ENCODE results near the gene LRRC4C.
A peak's percentile ranks its signal among the peaks of the same experiment; 100 is the strongest.

The LRRC4C gene

GRCh38 chr11:41320653-41321052, 138.8 kb downstream of the LRRC4C start:
- DNase-seq, result no peak

- DNase-seq, result no peak
Measured at GRCh38 chr11:41320238-41320637, 139.2 kb downstream of the LRRC4C start.

- no peak for DNase-seq
Measured at GRCh38 chr11:41319434-41319833, 140.0 kb downstream of the LRRC4C start.

GRCh38 chr11:41316751-41317150, 142.7 kb downstream of the LRRC4C start:
- DNase-seq, result no peak

- no peak for DNase-seq
Measured at GRCh38 chr11:41313226-41313625, 146.2 kb downstream of the LRRC4C start.

- peak; percentile 1 for DNase-seq
Measured at GRCh38 chr11:41309716-41310115, 149.7 kb downstream of the LRRC4C start.

GRCh38 chr11:41309111-41309522, 150.3 kb downstream of the LRRC4C start:
- DNase-seq, result no peak

- no peak for DNase-seq
Measured at GRCh38 chr11:41308286-41308685, 151.2 kb downstream of the LRRC4C start.

- DNase-seq, result no peak
Measured at GRCh38 chr11:41307296-41308080, 152.0 kb downstream of the LRRC4C start.

GRCh38 chr11:41306431-41306830, 153.0 kb downstream of the LRRC4C start:
- no peak for DNase-seq

GRCh38 chr11:41301023-41301422, 158.4 kb downstream of the LRRC4C start:
- no peak for DNase-seq

- DNase-seq, result no peak
Measured at GRCh38 chr11:41289408-41289807, 170.0 kb downstream of the LRRC4C start.

- DNase-seq, result no peak
Measured at GRCh38 chr11:41286751-41287150, 172.7 kb downstream of the LRRC4C start.

- DNase-seq, result no peak
Measured at GRCh38 chr11:41284354-41284753, 175.1 kb downstream of the LRRC4C start.

- DNase-seq, result no peak
Measured at GRCh38 chr11:41283191-41283930, 176.1 kb downstream of the LRRC4C start.

- DNase-seq, result no peak
Measured at GRCh38 chr11:41282395-41282794, 177.1 kb downstream of the LRRC4C start.

- DNase-seq, result no peak
Measured at GRCh38 chr11:41281131-41281742, 178.2 kb downstream of the LRRC4C start.

GRCh38 chr11:41274831-41275230, 184.6 kb downstream of the LRRC4C start:
- no peak for DNase-seq

GRCh38 chr11:41273908-41274307, 185.5 kb downstream of the LRRC4C start:
- DNase-seq, result no peak

- no peak for DNase-seq
Measured at GRCh38 chr11:41267451-41267850, 192.0 kb downstream of the LRRC4C start.

- no peak for DNase-seq
Measured at GRCh38 chr11:41256041-41256440, 203.4 kb downstream of the LRRC4C start.

GRCh38 chr11:41254966-41255365, 204.5 kb downstream of the LRRC4C start:
- DNase-seq, result no peak

- no peak for DNase-seq
Measured at GRCh38 chr11:41250408-41250935, 209.0 kb downstream of the LRRC4C start.

- DNase-seq, result no peak
Measured at GRCh38 chr11:41247621-41248020, 211.8 kb downstream of the LRRC4C start.
